AG04450 (cell line): ENCODE measurements around the gene TENT4B. TPM values are rescaled to one million over a fixed set of nuclear protein-coding genes. Genes with fewer than 3 reads are reported as not detected.

Experiments used
- CTCF ChIA-PET: fragments of 300-600, 350-600 bp; formaldehyde crosslinking; extraction: SDS; loops from one replicate; lab custom pipeline; 2022; ENCODE audit warnings: antibody characterized with exemption, inconsistent platforms; lab: Charles Lee
- POLR2A ChIA-PET: fragments of 350-600 bp; formaldehyde crosslinking; extraction: SDS; loops from one replicate; lab custom pipeline; 2021; ENCODE audit warnings: antibody characterized with exemption, inconsistent platforms; lab: Yijun Ruan, JAX
- DNase-seq: peaks from one replicate; pipeline ENCODE4 v3.0.0-alpha.2; 2011; ENCODE audit warnings: low read depth, low spot score
- H3K27ac ChIP-seq: one replicate; pipeline ENCODE4 v1.5.1; 2012; ENCODE audit warnings: low read depth, low read length, control low read depth
- H3K27me3 ChIP-seq: one replicate; pipeline ENCODE4 v1.6.0; 2012; ENCODE audit warnings: low read length; ENCODE audit not compliant: control insufficient read depth, insufficient read depth
- H3K4me3 ChIP-seq: 2 replicates; pipeline ENCODE4 v1.5.1; 2011; ENCODE audit warnings: mild to moderate bottlenecking, low read depth, low read length, control low read depth
- H3K9me3 ChIP-seq: 2 replicates; pipeline ENCODE4 v1.5.1; 2012; ENCODE audit warnings: low read length; ENCODE audit not compliant: control insufficient read depth, insufficient read depth
- polyA plus RNA-seq: library from polyadenylated mRNA; depleted of rRNA; stranded (reverse); fragments of >200 nt; gene quantifications from 2 replicates; pipeline ENCODE4 v1.2.3, GENCODE V29; 2011
- TF ChIP-seq, protein P1 (sequence below): IDR thresholded peaks from 2 replicates; pipeline ENCODE4 v1.5.1; 2011; ENCODE audit warnings: low read depth, low read length, control low read depth, inconsistent platforms

The TENT4B gene
- polyA plus RNA-seq, 1 experiment, result 8.9 TPM

DNA sequence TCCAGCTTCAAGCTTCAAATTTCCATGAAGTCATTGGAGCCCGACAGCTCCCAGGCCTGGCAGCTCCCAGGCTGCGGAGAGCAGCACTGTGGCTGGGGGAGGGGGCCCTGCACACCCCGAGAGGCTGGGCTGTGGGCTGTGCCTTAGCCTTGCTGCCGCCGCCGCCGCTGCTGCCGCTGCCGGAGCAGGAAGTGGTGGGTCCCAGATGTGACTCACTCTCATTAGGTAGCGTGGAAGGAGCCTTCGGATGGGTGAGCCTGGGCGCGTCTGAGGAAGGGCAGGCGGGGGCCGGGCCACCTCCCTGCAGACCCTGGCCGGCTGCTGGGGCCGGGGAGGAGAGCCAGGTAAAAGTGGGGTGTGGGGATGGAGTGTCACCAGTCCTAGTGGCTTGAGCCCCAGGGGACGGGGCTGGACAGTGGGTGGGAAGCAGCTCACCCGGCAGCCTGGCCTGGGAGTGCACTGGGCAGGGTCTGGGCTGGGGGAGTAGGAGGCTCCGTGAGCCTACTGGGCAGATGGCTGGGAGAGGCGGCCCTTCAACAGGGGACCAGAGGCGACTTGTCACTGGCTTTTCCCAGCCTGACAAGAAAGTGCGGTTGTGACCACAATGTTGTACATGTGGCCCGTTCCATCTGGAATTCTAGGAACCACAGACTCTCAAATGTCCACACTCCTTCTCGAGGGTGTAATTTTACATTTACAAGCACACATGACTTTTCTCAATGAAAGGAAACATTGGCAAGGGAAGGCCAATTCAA, 113.4 kb downstream of the TENT4B start, which contains the start of gene ADCY7:
TSS of gene ADCY7 (plus strand) at position 215 of the 755 bp plus-strand sequence. CDS start 21,629 bp downstream, outside the sequence.
- DNase-seq, result peak; percentile 34
- Histone ChIP-seq H3K27me3 (no peaks in the 10 kb centered on the region), H3K9me3 (no peaks in the 10 kb centered on the region), H3K4me3 (peak within 1 kb of the TSS; percentile 62), H3K27ac (peak within 1 kb of the TSS; percentile 70)
- POLR2A ChIA-PET, result no interaction called here
- CTCF ChIA-PET, result no interaction called here
- TF ChIP-seq, protein P1, sequence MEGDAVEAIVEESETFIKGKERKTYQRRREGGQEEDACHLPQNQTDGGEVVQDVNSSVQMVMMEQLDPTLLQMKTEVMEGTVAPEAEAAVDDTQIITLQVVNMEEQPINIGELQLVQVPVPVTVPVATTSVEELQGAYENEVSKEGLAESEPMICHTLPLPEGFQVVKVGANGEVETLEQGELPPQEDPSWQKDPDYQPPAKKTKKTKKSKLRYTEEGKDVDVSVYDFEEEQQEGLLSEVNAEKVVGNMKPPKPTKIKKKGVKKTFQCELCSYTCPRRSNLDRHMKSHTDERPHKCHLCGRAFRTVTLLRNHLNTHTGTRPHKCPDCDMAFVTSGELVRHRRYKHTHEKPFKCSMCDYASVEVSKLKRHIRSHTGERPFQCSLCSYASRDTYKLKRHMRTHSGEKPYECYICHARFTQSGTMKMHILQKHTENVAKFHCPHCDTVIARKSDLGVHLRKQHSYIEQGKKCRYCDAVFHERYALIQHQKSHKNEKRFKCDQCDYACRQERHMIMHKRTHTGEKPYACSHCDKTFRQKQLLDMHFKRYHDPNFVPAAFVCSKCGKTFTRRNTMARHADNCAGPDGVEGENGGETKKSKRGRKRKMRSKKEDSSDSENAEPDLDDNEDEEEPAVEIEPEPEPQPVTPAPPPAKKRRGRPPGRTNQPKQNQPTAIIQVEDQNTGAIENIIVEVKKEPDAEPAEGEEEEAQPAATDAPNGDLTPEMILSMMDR, result no peak

DNA sequence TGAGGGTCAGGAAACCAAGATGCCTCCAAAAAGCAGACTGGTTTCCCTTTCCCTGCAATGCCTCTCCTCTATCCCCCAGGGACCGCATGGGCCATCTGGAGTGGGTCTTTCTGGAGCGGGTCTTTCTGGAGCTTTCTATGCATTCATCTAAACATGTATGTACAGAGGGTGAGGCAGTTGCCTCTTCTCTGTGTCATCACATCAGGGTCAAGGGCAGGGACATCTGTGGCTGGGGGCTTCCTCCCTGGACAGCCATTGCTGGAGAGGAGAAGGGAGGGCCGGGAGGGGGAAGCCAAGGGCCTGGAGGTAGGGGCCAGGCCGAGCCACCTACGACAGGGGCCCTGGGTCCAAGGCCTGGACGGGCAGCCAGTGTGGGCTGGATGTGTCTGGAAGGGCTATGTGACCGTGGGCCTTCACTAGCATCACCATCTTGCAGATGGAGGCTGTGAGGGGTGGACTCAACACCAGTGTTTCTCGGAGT, 114.1 kb downstream of the TENT4B start:
- Histone ChIP-seq H3K27me3 (no peaks in the 10 kb centered on the region), H3K4me3 (peak overlapping the region; percentile 62; the same call in 1 of the 2 replicates), H3K27ac (no peak overlapping the region), H3K9me3 (no peaks in the 10 kb centered on the region)
- ChIA-PET CTCF (no interaction called here), POLR2A (no interaction called here)
- DNase-seq, result no peak
- TF ChIP-seq, protein P1, result no peak

DNA sequence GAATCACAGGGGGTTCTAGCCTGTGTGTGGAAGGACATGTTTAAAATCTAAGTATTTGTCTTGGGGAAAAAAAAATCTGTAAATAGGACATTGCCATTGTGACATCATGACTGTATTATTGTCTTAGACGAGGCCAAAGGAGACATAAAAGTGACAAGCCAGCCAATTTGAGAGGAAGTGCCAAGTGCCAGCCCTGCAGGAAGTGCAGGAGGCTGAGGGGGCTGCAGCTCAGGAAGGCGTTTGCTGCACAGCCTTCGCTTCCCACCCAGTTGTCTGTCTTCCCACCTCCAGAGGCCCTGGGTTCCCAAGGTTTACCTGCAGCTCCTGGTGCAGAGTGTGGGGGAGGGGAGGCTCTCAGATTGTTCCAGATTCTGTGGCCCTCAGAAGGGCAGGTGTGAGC, 114.5 kb downstream of the TENT4B start:
- TF ChIP-seq, protein P1, result no peak
- DNase-seq, result no peak
- H3K9me3 ChIP-seq, result no peaks in the 10 kb centered on the region
- H3K27ac ChIP-seq, result no peak overlapping the region
- POLR2A ChIA-PET, result no interaction called here
- no peaks in the 10 kb centered on the region for H3K27me3 ChIP-seq
- CTCF ChIA-PET, result no interaction called here
- no peak overlapping the region for H3K4me3 ChIP-seq

DNA sequence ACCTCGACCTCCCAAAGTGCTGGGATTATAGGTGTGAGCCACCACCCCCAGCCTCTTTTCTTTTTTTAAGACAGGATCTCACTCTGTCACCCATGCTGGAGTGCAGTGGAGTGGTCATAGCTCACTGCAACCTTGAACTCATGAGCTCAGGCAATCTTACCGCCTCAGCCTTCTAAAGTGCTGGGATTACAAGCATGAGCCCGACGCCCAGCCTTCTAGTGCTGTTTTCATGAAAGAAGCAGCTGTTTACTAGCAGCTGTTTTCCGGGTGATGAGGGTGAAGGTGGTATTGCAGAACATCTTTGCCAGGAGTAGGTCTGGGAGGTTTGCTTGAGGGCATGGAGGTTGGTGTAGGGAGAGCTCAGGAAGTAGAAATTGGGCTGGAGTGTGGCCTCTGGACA, 115.2 kb downstream of the TENT4B start:
- Histone ChIP-seq H3K9me3 (no peaks in the 10 kb centered on the region), H3K27ac (no peak overlapping the region), H3K27me3 (no peaks in the 10 kb centered on the region), H3K4me3 (no peak overlapping the region)
- DNase-seq, result no peak
- POLR2A ChIA-PET, result no interaction called here
- CTCF ChIA-PET, result interaction anchor here (0.8 kb wide), 1 partner anchor 86 kb away, joined by 4 read pairs; no protein-coding TSS in a partner anchor
- TF ChIP-seq, protein P1, result no peak

DNA sequence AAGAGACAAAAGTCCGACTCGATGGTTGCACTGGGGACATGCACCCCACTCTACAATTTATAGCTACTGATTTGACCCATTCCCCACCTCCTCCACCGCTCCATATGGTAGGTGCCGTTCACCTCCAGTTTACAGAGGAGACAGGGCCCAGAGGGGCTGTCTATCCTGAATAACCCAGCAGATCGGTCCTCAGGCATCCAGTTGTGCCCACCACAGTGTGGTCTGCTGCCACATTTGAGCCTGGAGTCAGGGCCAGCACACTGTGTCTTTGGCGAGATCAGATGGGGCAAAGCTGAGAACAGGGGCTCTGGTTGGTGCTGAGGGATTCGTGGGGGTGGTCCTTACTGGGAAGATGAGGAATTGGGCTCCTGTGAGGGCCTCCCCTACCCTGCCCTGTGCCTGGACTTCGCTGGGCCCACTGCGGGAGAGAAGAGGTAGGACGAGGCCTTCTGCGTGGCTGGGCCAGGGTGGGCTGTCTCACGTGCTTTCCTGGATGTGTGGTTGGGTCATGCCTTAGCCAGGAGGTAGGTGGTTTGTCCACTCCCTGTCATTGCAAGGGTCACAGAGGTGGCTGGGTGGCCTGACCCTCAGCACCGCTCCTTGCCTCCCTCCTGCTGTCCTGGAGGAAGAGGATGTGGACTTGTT, 116.1 kb downstream of the TENT4B start:
- TF ChIP-seq, protein P1, result no peak
- CTCF ChIA-PET, result interaction anchor here (0.8 kb wide), 1 partner anchor 85 kb away, joined by 4 read pairs; no protein-coding TSS in a partner anchor
- no peak for DNase-seq
- H3K27ac ChIP-seq, result no peak overlapping the region
- POLR2A ChIA-PET, result no interaction called here
- H3K9me3 ChIP-seq, result no peaks in the 10 kb centered on the region
- H3K27me3 ChIP-seq, result no peaks in the 10 kb centered on the region
- H3K4me3 ChIP-seq, result no peak overlapping the region
